Measurements from ENCODE around the gene STOM.

DNA sequence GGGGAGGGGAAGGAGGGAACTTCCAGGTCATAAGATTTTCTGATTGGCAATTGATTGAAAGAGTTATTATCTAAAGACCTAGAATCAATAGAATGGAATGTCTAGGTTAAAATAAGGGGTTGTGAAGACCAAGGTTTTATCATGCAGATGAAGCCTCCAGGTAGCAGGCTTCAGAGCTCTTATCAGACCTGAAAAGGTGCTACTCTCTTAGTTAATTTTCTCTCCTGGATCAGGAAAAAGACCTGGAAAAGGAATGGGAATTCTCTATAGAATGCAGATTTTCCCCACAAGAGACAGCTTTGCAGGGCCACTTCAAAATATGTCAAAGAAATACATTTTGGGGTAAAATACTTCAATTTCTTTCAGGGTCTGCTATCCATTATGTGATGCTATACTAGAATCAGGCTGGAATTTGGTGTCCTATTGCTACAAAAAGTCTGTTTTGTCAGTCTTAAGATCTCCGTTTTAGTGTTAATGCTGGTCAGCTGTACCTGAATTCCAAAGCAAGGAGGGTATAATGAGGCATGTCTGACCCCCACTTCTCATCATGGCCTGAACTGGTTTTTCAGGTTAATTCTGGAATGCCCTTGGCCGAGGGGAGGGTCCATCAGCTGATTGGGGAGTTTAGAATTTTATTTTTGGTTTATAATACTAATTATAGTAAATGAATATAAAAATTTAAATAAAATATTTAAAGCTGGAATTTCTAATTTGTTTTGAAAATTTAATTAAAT, 16.6 kb upstream of the STOM start:
- TF ChIP-seq, protein P1, sequence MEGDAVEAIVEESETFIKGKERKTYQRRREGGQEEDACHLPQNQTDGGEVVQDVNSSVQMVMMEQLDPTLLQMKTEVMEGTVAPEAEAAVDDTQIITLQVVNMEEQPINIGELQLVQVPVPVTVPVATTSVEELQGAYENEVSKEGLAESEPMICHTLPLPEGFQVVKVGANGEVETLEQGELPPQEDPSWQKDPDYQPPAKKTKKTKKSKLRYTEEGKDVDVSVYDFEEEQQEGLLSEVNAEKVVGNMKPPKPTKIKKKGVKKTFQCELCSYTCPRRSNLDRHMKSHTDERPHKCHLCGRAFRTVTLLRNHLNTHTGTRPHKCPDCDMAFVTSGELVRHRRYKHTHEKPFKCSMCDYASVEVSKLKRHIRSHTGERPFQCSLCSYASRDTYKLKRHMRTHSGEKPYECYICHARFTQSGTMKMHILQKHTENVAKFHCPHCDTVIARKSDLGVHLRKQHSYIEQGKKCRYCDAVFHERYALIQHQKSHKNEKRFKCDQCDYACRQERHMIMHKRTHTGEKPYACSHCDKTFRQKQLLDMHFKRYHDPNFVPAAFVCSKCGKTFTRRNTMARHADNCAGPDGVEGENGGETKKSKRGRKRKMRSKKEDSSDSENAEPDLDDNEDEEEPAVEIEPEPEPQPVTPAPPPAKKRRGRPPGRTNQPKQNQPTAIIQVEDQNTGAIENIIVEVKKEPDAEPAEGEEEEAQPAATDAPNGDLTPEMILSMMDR (IDR thresholded peaks at IDR 0.05 in 2 of 3, conservative IDR thresholded peaks at IDR 0.05 in 1 of 3; ENCODE audit: control insufficient read depth in 2 of 3, extremely low read depth in 1 of 3, insufficient read depth in 1 of 3, low read depth in 3 of 3, low read length in 3 of 3) = no peak
- TF ChIP-seq SIN3A (IDR thresholded peaks at IDR 0.05; ENCODE audit: low read depth, low read length) (no peak), FOS (IDR thresholded peaks at IDR 0.05; ENCODE audit: borderline replicate concordance, extremely low read depth, insufficient read length) (no peak), TAF1 (IDR thresholded peaks at IDR 0.05; ENCODE audit: borderline replicate concordance, low read depth, low read length) (no peak), ZSCAN29 (IDR thresholded peaks at IDR 0.05) (no peak), GABPA (IDR thresholded peaks at IDR 0.05; ENCODE audit: low read depth) (no peak), ETV6 (conservative IDR thresholded peaks at IDR 0.05 in 1 of 2, IDR thresholded peaks at IDR 0.05 in 1 of 2; ENCODE audit: borderline replicate concordance in 1 of 2, low read depth in 1 of 2) (no peak), NR2C2 (IDR thresholded peaks at IDR 0.05; ENCODE audit: borderline replicate concordance, control insufficient read depth, insufficient read length, low read depth) (no peak)

All from GM12878 (cell line).